HUES48 (cell line): Measurements from ENCODE around the gene MMP8.
A peak's percentile ranks its signal among the peaks of the same experiment; 100 is the strongest.
"Not testable (repeated sequence)": the region's sequence is repeated elsewhere in the genome, so short reads cannot be mapped to it uniquely, and the experiment has no call there.

Experiments
- H3K27ac ChIP-seq: one replicate; pipeline ENCODE4 v1.7.0; 2013; ENCODE audit warnings: low read depth, low read length, inconsistent platforms
- H3K27me3 ChIP-seq: 2 replicates; pipeline ENCODE4 v1.6.1; 2013; ENCODE audit warnings: mild to moderate bottlenecking, low read length; ENCODE audit not compliant: control insufficient read depth, insufficient read depth
- H3K36me3 ChIP-seq: 2 replicates; pipeline ENCODE4 v1.6.1; 2013; ENCODE audit warnings: low read length; ENCODE audit not compliant: control insufficient read depth, insufficient read depth
- H3K4me1 ChIP-seq: 2 replicates; pipeline ENCODE4 v1.6.1; 2013; ENCODE audit warnings: mild to moderate bottlenecking, low read length; ENCODE audit not compliant: control insufficient read depth, insufficient read depth
- H3K4me3 ChIP-seq: 2 replicates; pipeline ENCODE4 v1.5.1; 2013; ENCODE audit warnings: mild to moderate bottlenecking, low read depth, low read length
- H3K9ac ChIP-seq: 2 replicates; pipeline ENCODE4 v1.6.1; 2013; ENCODE audit warnings: mild to moderate bottlenecking, low read depth, low read length, moderate library complexity
- H3K9me3 ChIP-seq: 2 replicates; pipeline ENCODE4 v1.6.1; 2013; ENCODE audit warnings: low read length; ENCODE audit not compliant: control insufficient read depth, insufficient read depth

MMP8 gene

GRCh38 chr11:102753267-102753666 lies 28.5 kb upstream of the MMP8 start:
- H3K27ac ChIP-seq, result no peak overlapping the region
- no peaks in the 10 kb centered on the region for H3K36me3 ChIP-seq
- H3K27me3 ChIP-seq, result no peaks in the 10 kb centered on the region
- H3K9ac ChIP-seq, result no peak overlapping the region
- no peaks in the 10 kb centered on the region for H3K9me3 ChIP-seq
- H3K4me1 ChIP-seq, result peaks cover 17% of the 10 kb centered on the region
- H3K4me3 ChIP-seq, result no peak overlapping the region

- Histone ChIP-seq H3K27me3 (no peaks in the 10 kb centered on the region), H3K9me3 (no peaks in the 10 kb centered on the region), H3K9ac (no peak overlapping the region), H3K4me1 (peaks cover 17% of the 10 kb centered on the region), H3K36me3 (no peaks in the 10 kb centered on the region), H3K27ac (no peak overlapping the region), H3K4me3 (no peak overlapping the region)
Measured at GRCh38 chr11:102751673-102752072, 26.9 kb upstream of the MMP8 start.

GRCh38 chr11:102749101-102749722 lies 24.5 kb upstream of the MMP8 start:
- H3K9me3 ChIP-seq, result no peaks in the 10 kb centered on the region
- H3K27ac ChIP-seq, result no peak overlapping the region
- H3K4me1 ChIP-seq, result peaks cover 17% of the 10 kb centered on the region
- H3K4me3 ChIP-seq, result no peak overlapping the region
- no peak overlapping the region for H3K9ac ChIP-seq
- H3K27me3 ChIP-seq, result no peaks in the 10 kb centered on the region
- H3K36me3 ChIP-seq, result no peaks in the 10 kb centered on the region

GRCh38 chr11:102746746-102747578 lies 22.2 kb upstream of the MMP8 start:
- Histone ChIP-seq H3K9ac (peak overlapping the region; percentile 51; the same call in 1 of the 2 replicates), H3K4me3 (peak overlapping the region; percentile 55; the same call in 1 of the 2 replicates)
- H3K4me1 ChIP-seq, H3K27me3 ChIP-seq, H3K36me3 ChIP-seq, H3K27ac ChIP-seq, H3K9me3 ChIP-seq: not testable (repeated sequence)

- Histone ChIP-seq H3K36me3 (no peaks in the 10 kb centered on the region), H3K9me3 (no peaks in the 10 kb centered on the region), H3K9ac (no peak overlapping the region), H3K4me1 (peaks cover 6% of the 10 kb centered on the region; the same call in 1 of the 2 replicates), H3K27me3 (no peaks in the 10 kb centered on the region), H3K27ac (no peak overlapping the region), H3K4me3 (no peak overlapping the region)
Measured at GRCh38 chr11:102734650-102735049, 9.9 kb upstream of the MMP8 start.

GRCh38 chr11:102733232-102733875 lies 8.6 kb upstream of the MMP8 start:
- Histone ChIP-seq H3K4me1 (peaks cover 6% of the 10 kb centered on the region; the same call in 1 of the 2 replicates), H3K27me3 (no peaks in the 10 kb centered on the region), H3K4me3 (no peak overlapping the region), H3K36me3 (no peaks in the 10 kb centered on the region), H3K9me3 (no peaks in the 10 kb centered on the region), H3K27ac (no peak overlapping the region), H3K9ac (no peak overlapping the region)

- not testable (repeated sequence) for H3K36me3 ChIP-seq, H3K9me3 ChIP-seq, H3K27ac ChIP-seq, H3K27me3 ChIP-seq, H3K4me1 ChIP-seq, H3K4me3 ChIP-seq, H3K9ac ChIP-seq
Measured at GRCh38 chr11:102730944-102731343, 6.2 kb upstream of the MMP8 start.

- no peaks in the 10 kb centered on the region for H3K27me3 ChIP-seq
- no peaks in the 10 kb centered on the region for H3K9me3 ChIP-seq
- H3K4me3 ChIP-seq, result no peak overlapping the region
- H3K9ac ChIP-seq, result no peak overlapping the region
- H3K36me3 ChIP-seq, result no peaks in the 10 kb centered on the region
- peaks cover 6% of the 10 kb centered on the region; the same call in 1 of the 2 replicates for H3K4me1 ChIP-seq
- no peak overlapping the region for H3K27ac ChIP-seq
Measured at GRCh38 chr11:102729849-102730815, 5.4 kb upstream of the MMP8 start.

- H3K9me3 ChIP-seq, result no peaks in the 10 kb centered on the region
- H3K9ac ChIP-seq, result no peak overlapping the region
- H3K27me3 ChIP-seq, result no peaks in the 10 kb centered on the region
- H3K36me3 ChIP-seq, result no peaks in the 10 kb centered on the region
- H3K4me1 ChIP-seq, result no peaks in the 10 kb centered on the region
- H3K27ac ChIP-seq, result no peak overlapping the region
- no peak overlapping the region for H3K4me3 ChIP-seq
Measured at GRCh38 chr11:102727890-102728289, 3.1 kb upstream of the MMP8 start.

- H3K9ac ChIP-seq, result no peak overlapping the region
- H3K4me1 ChIP-seq, result no peaks in the 10 kb centered on the region
- H3K27ac ChIP-seq, result no peak overlapping the region
Measured at GRCh38 chr11:102722821-102723220, 1.9 kb downstream of the MMP8 start.

More at GRCh38 chr11:102722821-102723220, 1.9 kb downstream of the MMP8 start:
- Histone ChIP-seq H3K9me3 (no peaks in the 10 kb centered on the region), H3K36me3 (no peaks in the 10 kb centered on the region), H3K27me3 (no peaks in the 10 kb centered on the region), H3K4me3 (no peak overlapping the region)
